Measurements from ENCODE around the gene CCDC68. TPM values are rescaled to one million over a fixed set of nuclear protein-coding genes. Genes with fewer than 3 reads are reported as not detected.
A peak's percentile ranks its signal among the peaks of the same experiment; 100 is the strongest.

Gene CCDC68
- total RNA-seq, 2 donors from 2014 or later, result 0.74 TPM; not detected in 1

DNA sequence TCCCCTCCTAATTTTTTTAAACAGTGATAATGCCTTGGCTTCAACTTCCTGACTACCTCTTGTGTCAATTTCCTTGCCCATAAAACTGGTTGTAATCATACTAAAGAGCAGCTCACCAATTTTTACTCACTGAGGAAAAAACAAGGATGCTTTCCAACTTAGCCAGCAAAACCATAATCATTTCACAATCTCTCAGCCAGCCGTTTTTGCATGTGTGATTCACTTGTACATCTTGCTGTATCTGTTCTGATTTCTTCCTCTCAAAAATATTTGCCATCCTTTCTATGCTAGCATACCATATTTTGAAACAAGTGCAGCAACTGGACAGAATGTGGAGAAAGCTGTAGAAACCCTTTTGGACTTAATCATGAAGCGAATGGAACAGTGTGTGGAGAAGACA lies 70.3 kb downstream of the CCDC68 start:
- Mint-ChIP-seq H3K4me1 (ENCODE audit: low read depth in 2 of 2) (no peaks in the 10 kb centered on the region), H3K9me3 (no peaks in the 10 kb centered on the region), H3K27me3 (no peaks in the 10 kb centered on the region), H3K36me3 (peaks cover 17% of the 10 kb centered on the region), H3K27ac (no peak overlapping the region), H3K4me3 (no peak overlapping the region)
- no peak for DNase-seq (ENCODE audit: low spot score)
- no peak for ATAC-seq

DNA sequence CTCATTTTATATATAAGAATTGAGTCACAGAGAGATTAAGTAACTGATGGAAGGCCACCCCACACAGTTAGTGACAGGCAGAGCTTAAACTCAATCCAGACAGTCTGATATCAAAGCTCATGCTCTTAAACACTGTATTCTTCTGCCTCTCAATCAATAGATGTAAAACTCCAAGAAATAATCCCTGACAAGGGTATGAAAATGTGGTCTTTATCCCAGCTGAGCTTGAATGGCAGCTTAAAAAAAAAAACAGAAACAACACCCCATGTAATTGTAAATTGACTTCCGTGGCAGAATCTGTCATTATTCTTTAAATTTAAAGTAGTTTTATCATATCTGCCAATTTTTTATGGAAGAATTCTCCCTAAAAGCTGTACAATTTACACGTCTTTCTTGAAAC lies 70.9 kb downstream of the CCDC68 start:
- Mint-ChIP-seq H3K4me1 (ENCODE audit: low read depth in 2 of 2) (no peaks in the 10 kb centered on the region), H3K36me3 (peaks cover 17% of the 10 kb centered on the region), H3K4me3 (no peak overlapping the region), H3K27me3 (no peaks in the 10 kb centered on the region), H3K9me3 (no peaks in the 10 kb centered on the region), H3K27ac (no peak overlapping the region)
- no peak for DNase-seq (ENCODE audit: low spot score)
- ATAC-seq, result no peak

DNA sequence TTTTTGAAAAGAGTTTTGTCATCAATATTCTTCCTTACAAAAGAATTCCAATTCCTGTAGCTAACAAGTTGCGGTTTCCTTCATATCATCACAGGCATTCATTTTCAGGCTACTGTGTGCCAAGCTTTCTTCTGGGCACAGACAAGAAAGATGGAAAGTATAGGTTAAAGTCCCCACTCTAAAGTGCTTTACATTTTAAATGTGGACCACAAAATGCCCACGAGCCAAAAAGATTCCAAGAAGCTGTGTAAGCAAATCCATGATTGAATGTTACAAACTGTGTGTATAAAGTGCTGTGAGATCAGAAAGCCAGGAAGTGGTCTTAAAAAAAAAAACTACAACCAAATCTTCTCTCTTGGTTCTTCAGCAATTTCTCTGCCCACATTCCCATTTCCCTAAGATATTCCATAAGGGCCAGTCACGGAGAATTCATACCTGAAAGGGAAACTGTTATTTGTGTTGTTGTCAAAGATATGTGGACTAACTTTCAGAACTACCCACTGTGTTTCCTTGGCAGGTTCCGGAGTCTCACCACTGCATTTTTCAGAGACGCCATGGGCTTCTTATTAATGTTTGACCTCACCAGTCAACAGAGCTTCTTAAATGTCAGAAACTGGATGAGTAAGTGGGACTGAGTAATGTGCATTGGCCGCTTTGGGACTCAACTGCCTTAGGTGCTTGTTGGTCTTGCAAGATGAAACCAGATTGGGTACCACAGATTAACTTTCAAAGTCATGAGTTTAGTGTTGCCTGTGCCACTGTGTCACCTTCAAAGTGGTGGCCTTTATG lies 75.3 kb downstream of the CCDC68 start:
- ATAC-seq, result no peak
- H3K4me3 Mint-ChIP-seq, result no peak overlapping the region
- DNase-seq (ENCODE audit: low spot score), result no peak
- peaks cover 19% of the 10 kb centered on the region for H3K36me3 Mint-ChIP-seq
- no peak overlapping the region for H3K27ac Mint-ChIP-seq
- peaks cover 0 to 9% of the 10 kb centered on the region in 2 donors for H3K4me1 Mint-ChIP-seq (ENCODE audit: low read depth in 2 of 2)
- H3K9me3 Mint-ChIP-seq, result no peaks in the 10 kb centered on the region
- no peaks in the 10 kb centered on the region for H3K27me3 Mint-ChIP-seq

DNA sequence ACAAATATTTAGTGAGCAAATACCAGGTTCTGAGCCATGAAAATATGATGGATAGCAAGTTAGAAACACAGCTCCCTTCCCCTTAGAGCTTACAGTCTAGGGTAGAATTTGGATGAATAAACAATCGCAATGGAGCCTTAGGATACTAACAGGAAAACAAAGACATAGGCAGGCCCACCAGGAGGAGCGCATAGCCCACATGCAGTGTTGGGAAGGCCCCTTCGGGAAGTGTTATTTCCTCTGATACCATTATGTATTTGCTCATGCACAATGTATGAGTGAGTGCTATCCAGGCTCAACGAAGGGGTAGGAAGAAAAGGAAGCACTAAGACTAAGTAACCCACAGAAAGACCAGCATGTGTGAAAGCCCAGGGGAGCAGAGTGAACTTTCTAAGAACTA lies 76.9 kb downstream of the CCDC68 start:
- DNase-seq (ENCODE audit: low spot score), result no peak
- H3K4me1 Mint-ChIP-seq (ENCODE audit: low read depth in 2 of 2), result peaks cover 0 to 9% of the 10 kb centered on the region in 2 donors
- H3K27me3 Mint-ChIP-seq, result no peaks in the 10 kb centered on the region

DNA sequence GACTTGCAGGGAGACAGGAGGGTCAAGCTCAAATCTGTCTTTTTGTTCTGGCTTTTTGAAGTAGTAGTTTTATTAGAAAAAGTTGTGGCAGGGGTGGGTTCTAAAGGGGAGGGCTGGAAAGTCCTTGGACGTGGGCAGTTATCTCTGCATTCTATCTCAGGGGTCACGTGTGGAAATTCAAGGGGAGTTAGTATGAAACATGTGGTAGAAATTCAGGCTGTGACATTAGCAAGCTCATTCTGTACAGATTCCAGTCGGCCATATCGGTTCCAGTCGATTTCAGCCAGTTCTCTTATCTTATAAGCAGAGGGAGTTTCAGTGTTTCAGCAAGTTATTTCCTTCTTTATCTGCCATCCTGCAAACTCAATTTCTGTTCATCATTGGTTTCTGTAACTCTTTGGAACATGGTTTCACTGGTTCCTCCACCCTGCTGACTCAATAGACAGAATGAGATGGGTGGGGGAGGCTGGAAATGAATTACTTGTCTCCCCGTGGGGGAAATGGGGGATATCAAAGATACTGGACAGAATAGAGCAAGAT lies 78.0 kb downstream of the CCDC68 start:
- H3K36me3 Mint-ChIP-seq, result peaks cover 11% of the 10 kb centered on the region
- H3K27ac Mint-ChIP-seq, result no peak overlapping the region
- no peaks in the 10 kb centered on the region for H3K9me3 Mint-ChIP-seq
- DNase-seq (ENCODE audit: low spot score) (no peak), ATAC-seq (no peak)
- H3K4me3 Mint-ChIP-seq, result no peak overlapping the region
- no peaks in the 10 kb centered on the region for H3K27me3 Mint-ChIP-seq
- H3K4me1 Mint-ChIP-seq (ENCODE audit: low read depth in 2 of 2), result peaks cover 0 to 15% of the 10 kb centered on the region in 2 donors

More for the DNA sequence above, 76.9 kb downstream of the CCDC68 start:
- ATAC-seq, result no peak
- Mint-ChIP-seq H3K27ac (no peak overlapping the region), H3K36me3 (peaks cover 11% of the 10 kb centered on the region), H3K4me3 (no peak overlapping the region), H3K9me3 (no peaks in the 10 kb centered on the region)

DNA sequence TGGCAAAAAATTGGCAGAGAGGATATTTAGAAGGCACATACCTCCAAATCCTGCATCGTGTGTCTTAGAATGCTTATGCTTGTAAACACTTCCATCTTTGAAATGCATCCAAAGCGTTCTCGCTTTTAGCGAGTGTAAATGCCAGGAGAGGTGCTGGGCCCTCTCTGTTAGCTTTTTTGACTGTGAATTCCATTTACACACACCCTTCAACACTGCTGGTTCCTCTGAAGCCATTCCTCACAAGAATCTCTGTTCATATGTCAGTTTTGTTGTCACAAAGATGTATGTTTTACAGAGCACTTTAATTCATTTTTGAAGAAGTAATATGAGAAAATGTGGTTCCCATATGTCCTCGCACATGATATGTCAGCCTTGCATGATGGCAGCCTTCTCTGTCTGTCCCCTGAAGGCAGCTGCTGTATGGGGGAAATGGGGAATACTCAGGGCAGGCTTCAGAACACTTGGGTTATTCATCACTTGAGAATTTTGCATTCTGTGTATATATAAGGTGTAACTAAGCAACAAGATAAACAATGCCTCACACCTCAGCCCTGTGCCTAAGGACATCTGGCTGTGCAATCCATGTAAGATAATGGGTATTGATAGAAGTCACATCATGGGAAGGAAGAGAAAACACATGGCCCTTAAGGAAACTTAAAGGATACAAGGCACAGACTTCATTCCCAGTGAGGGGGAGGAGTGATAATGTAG lies 78.7 kb downstream of the CCDC68 start:
- no peak overlapping the region for H3K4me3 Mint-ChIP-seq
- no peaks in the 10 kb centered on the region for H3K9me3 Mint-ChIP-seq
- peaks cover 0 to 18% of the 10 kb centered on the region in 2 donors for H3K4me1 Mint-ChIP-seq (ENCODE audit: low read depth in 2 of 2)
- peaks cover 9% of the 10 kb centered on the region for H3K36me3 Mint-ChIP-seq
- ATAC-seq (no peak), DNase-seq (ENCODE audit: low spot score) (no peak)
- H3K27me3 Mint-ChIP-seq, result no peaks in the 10 kb centered on the region
- H3K27ac Mint-ChIP-seq, result no peak overlapping the region

DNA sequence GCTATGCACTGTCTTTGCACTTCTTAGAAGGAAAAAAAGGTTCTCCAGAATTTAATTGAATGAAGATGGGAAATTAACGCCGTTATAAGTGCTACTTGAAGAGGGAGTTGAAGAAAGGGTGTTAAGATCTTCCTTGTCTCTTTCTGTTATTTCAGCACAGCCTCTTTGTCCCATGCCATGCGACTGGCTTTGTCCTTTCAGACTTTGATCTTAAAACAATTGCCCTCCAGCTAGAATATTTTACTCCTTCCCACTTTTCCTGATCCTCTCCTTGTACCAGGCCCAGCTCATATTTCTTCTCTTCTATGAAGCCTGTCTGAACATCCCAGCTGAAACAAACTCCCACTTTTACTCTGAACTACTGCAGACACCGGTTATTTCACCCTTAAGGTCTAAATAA lies 79.6 kb downstream of the CCDC68 start:
- ATAC-seq, result no peak
- Mint-ChIP-seq H3K4me1 (ENCODE audit: low read depth in 2 of 2) (peaks cover 0 to 21% of the 10 kb centered on the region in 2 donors), H3K27ac (no peak overlapping the region), H3K27me3 (no peaks in the 10 kb centered on the region), H3K4me3 (no peak overlapping the region), H3K36me3 (peaks cover 5% of the 10 kb centered on the region), H3K9me3 (no peaks in the 10 kb centered on the region)
- no peak for DNase-seq (ENCODE audit: low spot score)

DNA sequence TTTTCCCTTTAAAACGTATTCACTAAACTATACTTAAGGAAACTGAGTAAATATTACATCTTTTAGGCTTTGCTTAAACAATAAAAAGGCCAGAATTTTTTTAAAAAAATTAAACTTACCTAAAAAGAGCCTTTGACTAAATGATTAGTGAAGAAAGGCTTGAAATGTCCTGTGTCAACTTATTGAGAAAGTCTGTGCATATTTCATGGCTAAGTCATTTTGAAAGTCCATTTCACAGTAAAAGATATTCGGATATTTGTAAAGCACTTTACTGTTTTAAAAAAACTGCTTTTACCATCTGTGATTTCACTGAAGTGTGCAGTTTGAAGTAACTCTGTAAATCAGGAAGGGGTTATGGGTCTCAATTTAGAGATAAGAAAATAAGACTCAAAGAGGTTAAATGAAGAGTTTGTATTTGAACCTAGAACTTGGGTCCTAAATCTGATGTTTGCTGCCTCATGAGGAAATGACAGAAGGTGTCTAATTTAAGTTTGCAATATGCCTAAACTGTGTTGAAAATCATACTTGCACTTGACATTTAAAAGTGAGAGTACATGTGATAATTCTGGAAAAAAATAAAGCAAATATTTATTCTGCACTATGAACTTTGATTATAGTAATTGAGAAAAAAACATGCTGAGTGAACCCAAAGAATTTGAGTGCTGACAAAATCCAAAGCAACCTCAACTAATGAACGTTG lies 80.5 kb downstream of the CCDC68 start:
- Mint-ChIP-seq H3K36me3 (peaks cover 5% of the 10 kb centered on the region), H3K4me3 (no peak overlapping the region), H3K9me3 (no peaks in the 10 kb centered on the region), H3K27ac (no peak overlapping the region), H3K4me1 (ENCODE audit: low read depth in 2 of 2) (peaks cover 5 to 27% of the 10 kb centered on the region in 2 donors), H3K27me3 (no peaks in the 10 kb centered on the region)
- no peak for ATAC-seq
- no peak for DNase-seq (ENCODE audit: low spot score)

DNA sequence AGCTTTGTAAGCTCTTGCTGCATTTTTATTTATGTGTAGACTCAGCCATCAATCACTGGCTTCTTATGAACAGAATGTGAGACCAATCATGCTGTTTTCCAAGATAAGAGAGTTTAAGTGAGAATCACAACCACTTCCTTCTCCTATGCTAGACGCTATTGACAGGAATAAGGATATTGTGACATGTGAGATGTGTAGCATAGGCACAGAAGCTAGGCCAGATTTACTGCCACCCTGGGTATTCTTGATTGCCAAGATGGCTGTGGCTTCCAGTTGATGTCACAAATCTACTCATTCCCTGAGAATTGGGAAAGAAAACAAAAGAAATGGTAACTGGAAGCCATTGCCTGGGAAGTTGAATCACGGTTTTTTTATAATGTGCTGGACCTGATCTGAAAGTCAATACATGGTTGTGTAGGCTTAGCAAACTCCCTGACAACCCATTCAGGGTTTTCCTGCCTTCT lies 81.1 kb downstream of the CCDC68 start:
- Mint-ChIP-seq H3K4me1 (ENCODE audit: low read depth in 2 of 2) (peaks cover 9 to 31% of the 10 kb centered on the region in 2 donors), H3K36me3 (peaks cover 5% of the 10 kb centered on the region), H3K9me3 (no peaks in the 10 kb centered on the region), H3K27me3 (no peaks in the 10 kb centered on the region), H3K4me3 (no peak overlapping the region), H3K27ac (no peak overlapping the region)
- no peak for ATAC-seq
- no peak for DNase-seq (ENCODE audit: low spot score)

DNA sequence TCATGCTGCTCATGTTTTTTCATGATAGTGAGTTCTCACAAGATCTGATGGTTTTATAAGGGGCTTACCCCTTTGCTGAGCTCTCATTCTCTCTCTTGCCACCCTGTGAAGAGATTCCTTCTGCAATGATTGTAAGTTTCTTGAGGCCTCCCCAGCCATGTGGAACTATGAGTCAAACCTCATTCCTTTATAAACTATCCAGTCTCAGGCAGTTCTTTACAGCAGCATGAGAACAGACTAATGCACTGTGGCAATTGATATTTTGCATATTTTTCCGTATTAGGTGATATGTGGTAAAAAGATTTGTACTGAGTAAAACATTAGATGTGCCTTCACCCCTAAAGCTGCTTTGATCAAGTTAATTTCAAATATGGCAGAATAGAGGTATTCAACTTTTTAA lies 82.2 kb downstream of the CCDC68 start:
- Mint-ChIP-seq H3K4me3 (no peak overlapping the region), H3K9me3 (no peaks in the 10 kb centered on the region), H3K4me1 (ENCODE audit: low read depth in 2 of 2) (peaks cover 12 to 30% of the 10 kb centered on the region in 2 donors), H3K27ac (no peak overlapping the region), H3K36me3 (peaks cover 5% of the 10 kb centered on the region), H3K27me3 (no peaks in the 10 kb centered on the region)
- DNase-seq (ENCODE audit: low spot score) (no peak), ATAC-seq (no peak)

DNA sequence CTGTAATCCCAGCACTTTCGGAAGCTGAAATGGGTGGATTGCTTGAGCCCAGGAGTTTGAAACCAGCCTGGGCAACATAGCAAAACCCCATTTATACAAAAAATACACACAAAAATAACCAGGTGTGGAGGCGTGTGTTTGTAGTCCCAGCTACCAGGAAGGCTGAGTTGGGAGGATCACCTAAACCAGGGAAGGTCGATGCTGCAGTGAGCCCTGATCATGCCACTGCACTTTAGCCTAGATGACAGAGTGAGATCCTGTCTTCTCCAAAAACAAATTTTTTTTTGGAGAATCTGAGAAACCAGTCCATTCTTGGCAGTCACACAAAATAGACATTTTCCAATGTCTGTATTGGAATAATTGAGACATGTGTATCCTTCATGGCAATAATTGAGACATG lies 84.2 kb downstream of the CCDC68 start:
- ATAC-seq (no peak), DNase-seq (ENCODE audit: low spot score) (no peak)
- Mint-ChIP-seq H3K4me1 (ENCODE audit: low read depth in 2 of 2) (peaks cover 12 to 27% of the 10 kb centered on the region in 2 donors), H3K36me3 (peaks cover 4% of the 10 kb centered on the region), H3K27me3 (no peaks in the 10 kb centered on the region), H3K9me3 (no peaks in the 10 kb centered on the region), H3K4me3 (no peak overlapping the region), H3K27ac (no peak overlapping the region)

DNA sequence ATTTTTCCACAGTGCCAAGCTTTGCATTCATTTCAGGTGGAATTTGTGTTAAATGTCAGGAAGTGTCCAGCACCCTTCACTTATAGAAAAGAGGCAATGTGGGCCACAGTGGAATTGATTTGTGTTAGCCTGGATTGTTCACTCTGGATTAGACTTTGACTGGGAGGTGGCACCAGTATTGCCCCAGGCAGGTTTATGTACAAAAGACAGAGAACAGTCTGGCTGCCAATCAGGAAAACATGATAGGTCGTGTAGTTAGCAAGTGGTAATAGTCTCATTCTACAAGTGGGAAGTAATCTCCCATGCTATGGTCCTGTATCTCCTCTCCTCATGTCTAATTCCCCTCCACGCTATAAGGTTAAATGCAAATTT lies 85.4 kb downstream of the CCDC68 start:
- Mint-ChIP-seq H3K4me1 (ENCODE audit: low read depth in 2 of 2) (peaks cover 15 to 27% of the 10 kb centered on the region in 2 donors), H3K9me3 (no peaks in the 10 kb centered on the region), H3K4me3 (no peak overlapping the region), H3K27me3 (no peaks in the 10 kb centered on the region), H3K27ac (peak overlapping the region in 1 of 2 donors; percentile 54), H3K36me3 (peaks cover 5% of the 10 kb centered on the region)
- no peak for ATAC-seq
- no peak for DNase-seq (ENCODE audit: low spot score)

DNA sequence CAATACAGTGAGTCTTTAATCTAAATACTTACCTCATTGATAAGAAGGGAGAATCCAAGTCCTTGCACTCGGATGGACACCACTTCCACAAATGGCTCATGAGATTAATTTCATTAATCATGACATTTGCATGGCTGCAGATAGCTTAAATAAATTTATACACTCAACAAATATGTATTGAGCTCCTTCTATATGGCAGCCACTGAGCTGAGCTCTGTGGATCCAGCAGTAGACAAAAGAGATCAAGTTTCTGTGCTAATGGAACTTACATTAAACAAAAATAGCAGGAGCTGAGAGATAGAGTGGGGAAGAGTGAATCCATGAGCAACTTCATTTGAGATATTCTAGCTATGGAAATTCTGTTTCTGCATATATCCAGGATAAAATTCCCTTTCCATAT lies 86.6 kb downstream of the CCDC68 start:
- H3K9me3 Mint-ChIP-seq, result no peaks in the 10 kb centered on the region
- no peak for ATAC-seq
- H3K27me3 Mint-ChIP-seq, result no peaks in the 10 kb centered on the region
- H3K4me1 Mint-ChIP-seq (ENCODE audit: low read depth in 2 of 2), result peaks cover 15 to 30% of the 10 kb centered on the region in 2 donors
- peaks cover 5% of the 10 kb centered on the region for H3K36me3 Mint-ChIP-seq
- peak overlapping the region in 1 of 2 donors; percentile 54 for H3K27ac Mint-ChIP-seq
- no peak for DNase-seq (ENCODE audit: low spot score)
- H3K4me3 Mint-ChIP-seq, result no peak overlapping the region

DNA sequence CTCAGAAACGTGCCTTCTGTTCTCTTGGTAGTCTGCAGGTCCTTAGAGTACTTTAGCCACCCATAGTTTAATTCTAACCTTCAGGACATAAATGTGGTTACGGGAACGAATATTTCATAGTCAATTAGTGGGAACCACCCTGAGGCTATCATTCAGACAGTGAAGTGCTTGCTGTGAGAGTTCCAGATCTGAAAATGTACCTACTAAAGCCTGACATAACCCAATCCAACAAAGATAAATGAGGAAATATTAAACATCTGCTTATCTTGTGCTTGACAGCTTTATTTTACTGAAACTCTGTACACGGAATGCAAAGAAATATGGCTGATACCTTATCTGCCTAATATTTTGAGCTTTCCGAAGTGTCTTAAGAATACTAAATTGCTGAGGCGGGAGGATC lies 88.0 kb downstream of the CCDC68 start:
- peaks cover 5% of the 10 kb centered on the region for H3K36me3 Mint-ChIP-seq
- ATAC-seq, result no peak
- no peaks in the 10 kb centered on the region for H3K9me3 Mint-ChIP-seq
- no peaks in the 10 kb centered on the region for H3K27me3 Mint-ChIP-seq
- H3K27ac Mint-ChIP-seq, result no peak overlapping the region
- DNase-seq (ENCODE audit: low spot score), result no peak
- no peak overlapping the region for H3K4me3 Mint-ChIP-seq
- peaks cover 21 to 28% of the 10 kb centered on the region in 2 donors for H3K4me1 Mint-ChIP-seq (ENCODE audit: low read depth in 2 of 2)

All from natural killer cell treated with Interleukin-12 subunit alpha and Interleukin-12 subunit beta and Interleukin-15 and Interleukin-18, amount 100 ng/mL, for 72 hours (primary cell).